H1 (cell line): ENCODE measurements around the gene IDH2.

Source experiments
- BRCA1 ChIP-seq: IDR thresholded peaks from 2 replicates; pipeline ENCODE4 v1.6.1; 2012; ENCODE audit warnings: low read depth, low read length, improper control_type of control experiment
- CTCF ChIP-seq, 3 experiments: IDR thresholded peaks; 1 replicate in 2 of 3; 2 replicates in 1 of 3; pipeline versions ENCODE4 v1.5.1 to v1.6.1; 2011; ENCODE audit warnings: low read length in 3 of 3, mild to moderate bottlenecking in 3 of 3, inconsistent platforms in 2 of 3, low read depth in 1 of 3, moderate library complexity in 1 of 3; ENCODE audit not compliant: insufficient read depth in 1 of 3; ENCODE audit errors: control extremely low read depth in 1 of 3
- POLR2AphosphoS5 ChIP-seq: IDR thresholded peaks from 2 replicates; pipeline ENCODE4 v1.6.1; 2011; ENCODE audit warnings: low read depth, low read length
- RAD21 ChIP-seq, 2 experiments: IDR thresholded peaks in 1 of 2; conservative IDR thresholded peaks in 1 of 2; 2 replicates each; pipeline ENCODE4 v1.6.1; 2011; ENCODE audit warnings: low read depth in 2 of 2, low read length in 2 of 2, improper control_type of control experiment in 1 of 2, inconsistent platforms in 1 of 2, mild to moderate bottlenecking in 1 of 2, moderate library complexity in 1 of 2
- RFX5 ChIP-seq: IDR thresholded peaks from 2 replicates; pipeline ENCODE4 v1.6.1; 2011; ENCODE audit warnings: low read depth, low read length, improper control_type of control experiment, borderline replicate concordance

GRCh38 chr15:90087454-90088154 lies 14.7 kb downstream of the IDH2 start:
- TF ChIP-seq POLR2AphosphoS5 (no peak), RFX5 (no peak), CTCF (IDR thresholded peaks at IDR 0.05; ENCODE audit: control extremely low read depth in 1 of 3, insufficient read depth in 1 of 3, low read depth in 1 of 3, low read length in 3 of 3) (peak; percentile 30 to 55 (median 42); a peak in 3 of 4 replicates), RAD21 (IDR thresholded peaks at IDR 0.05 in 1 of 2, conservative IDR thresholded peaks at IDR 0.05 in 1 of 2; ENCODE audit: low read depth in 2 of 2, low read length in 2 of 2) (peak; percentile 19 to 45; a peak in 2 of 4 replicates), BRCA1 (no peak)
